H1 (cell line): ENCODE results near the gene FXN. TPM values are rescaled to one million over a fixed set of nuclear protein-coding genes. Genes with fewer than 3 reads are reported as not detected.

Experiments used
- BRCA1 ChIP-seq: IDR thresholded peaks from 2 replicates; pipeline ENCODE4 v1.6.1; 2012; ENCODE audit warnings: low read depth, low read length, improper control_type of control experiment
- CEBPB ChIP-seq: IDR thresholded peaks from 2 replicates; pipeline ENCODE4 v1.6.1; 2012; ENCODE audit warnings: low read depth, low read length
- CHD2 ChIP-seq: IDR thresholded peaks from 2 replicates; pipeline ENCODE4 v1.6.1; 2012; ENCODE audit warnings: low read length, improper control_type of control experiment
- CTBP2 ChIP-seq: IDR thresholded peaks from 2 replicates; pipeline ENCODE4 v1.7.0; 2011; ENCODE audit warnings: borderline replicate concordance, mild to moderate bottlenecking, moderate library complexity, mixed read lengths, low read length; ENCODE audit not compliant: insufficient read depth, insufficient read length
- EGR1 ChIP-seq: IDR thresholded peaks from 2 replicates; pipeline ENCODE4 v1.6.1; 2011; ENCODE audit warnings: low read depth, low read length, borderline replicate concordance
- EZH2 ChIP-seq: fragments of 200-600 bp; sonication (generic); IDR thresholded peaks from 2 replicates; pipeline ENCODE4 v1.7.1; 2012; ENCODE audit warnings: low read depth, mild to moderate bottlenecking, moderate library complexity, low read length, inconsistent platforms; ENCODE audit not compliant: severe bottlenecking
- HDAC6 ChIP-seq: IDR thresholded peaks from one replicate; pipeline ENCODE4 v1.7.1; 2012; ENCODE audit warnings: low read depth, mild to moderate bottlenecking, inconsistent platforms, low read length, moderate library complexity
- KDM1A ChIP-seq: fragments of 200-600, 300-600 bp; sonication (generic); IDR thresholded peaks from 2 replicates; pipeline ENCODE4 v1.7.1; 2016; ENCODE audit warnings: mild to moderate bottlenecking, low read length, borderline replicate concordance
- RBBP5 ChIP-seq: IDR thresholded peaks from 2 replicates; pipeline ENCODE4 v1.7.1; 2012; ENCODE audit warnings: low read depth, mild to moderate bottlenecking, inconsistent platforms, low read length, moderate library complexity, borderline replicate concordance
- RXRA ChIP-seq: IDR thresholded peaks from 2 replicates; pipeline ENCODE4 v1.6.1; 2011; ENCODE audit warnings: low read depth, mild to moderate bottlenecking, low read length, moderate library complexity; ENCODE audit not compliant: insufficient read depth
- SIX5 ChIP-seq: IDR thresholded peaks from 2 replicates; pipeline ENCODE4 v1.6.1; 2011; ENCODE audit warnings: mild to moderate bottlenecking, low read depth, low read length
- SP1 ChIP-seq: IDR thresholded peaks from 2 replicates; pipeline ENCODE4 v1.6.1; 2011; ENCODE audit warnings: low read depth, low read length
- SP4 ChIP-seq: IDR thresholded peaks from 2 replicates; pipeline ENCODE4 v1.6.1; 2012; ENCODE audit warnings: low read length, inconsistent platforms
- TEAD4 ChIP-seq: IDR thresholded peaks from 2 replicates; pipeline ENCODE4 v1.6.1; 2012; ENCODE audit warnings: low read depth, low read length, inconsistent platforms, mixed read lengths
- polyA plus RNA-seq, 7 experiments: library from polyadenylated mRNA; depleted of rRNA in 3 of 7; stranded (reverse) in 5 of 7; unstranded in 2 of 7; fragments of >200 nt in 5 of 7; fragments of 200-250 nt in 2 of 7; gene quantifications; 1 replicate in 5 of 7; 2 replicates in 1 of 7; 4 replicates in 1 of 7; pipeline versions ENCODE4 v1.2.1 to v1.2.3, GENCODE V29; 2011 to 2013; ENCODE audit warnings: missing spikeins in 2 of 7, mixed read lengths in 2 of 7
- total RNA-seq: library from RNA; stranded (reverse); fragmentation: NEBNext Ultra II Directional; extraction: Animal tissue kit (Norgen Biotek cat#: 25700); gene quantifications from 2 replicates; pipeline ENCODE4 v1.2.1, GENCODE V29; 2021
- TF ChIP-seq, protein P1 (sequence below): IDR thresholded peaks from 2 replicates; pipeline ENCODE4 v1.6.1; 2012; ENCODE audit warnings: low read length, inconsistent platforms

The FXN gene
- total and polyA plus RNA-seq, 2 of the 8 experiments (the other 6 are each of a cell fraction or from before 2014, with no cell fraction given): 34.2 to 37.5 TPM

- TF ChIP-seq, protein P1, sequence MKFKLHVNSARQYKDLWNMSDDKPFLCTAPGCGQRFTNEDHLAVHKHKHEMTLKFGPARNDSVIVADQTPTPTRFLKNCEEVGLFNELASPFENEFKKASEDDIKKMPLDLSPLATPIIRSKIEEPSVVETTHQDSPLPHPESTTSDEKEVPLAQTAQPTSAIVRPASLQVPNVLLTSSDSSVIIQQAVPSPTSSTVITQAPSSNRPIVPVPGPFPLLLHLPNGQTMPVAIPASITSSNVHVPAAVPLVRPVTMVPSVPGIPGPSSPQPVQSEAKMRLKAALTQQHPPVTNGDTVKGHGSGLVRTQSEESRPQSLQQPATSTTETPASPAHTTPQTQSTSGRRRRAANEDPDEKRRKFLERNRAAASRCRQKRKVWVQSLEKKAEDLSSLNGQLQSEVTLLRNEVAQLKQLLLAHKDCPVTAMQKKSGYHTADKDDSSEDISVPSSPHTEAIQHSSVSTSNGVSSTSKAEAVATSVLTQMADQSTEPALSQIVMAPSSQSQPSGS: no peak
- no peak for TF ChIP-seq BRCA1
- no peak for TF ChIP-seq SP1
- no peak for TF ChIP-seq EZH2
- TF ChIP-seq TEAD4: 0 out of 2 replicates have a peak, but pooled peaks have one; percentile 0
- TF ChIP-seq CEBPB: no peak
- no peak for TF ChIP-seq HDAC6
- no peak for TF ChIP-seq SIX5
- TF ChIP-seq RXRA: no peak
- TF ChIP-seq CTBP2: no peak
- no peak for TF ChIP-seq SP4
- TF ChIP-seq KDM1A: peak; percentile 100
- TF ChIP-seq RBBP5: peak; percentile 91; the same call in 1 of the 2 replicates
- no peak for TF ChIP-seq CHD2
- TF ChIP-seq EGR1: no peak
Measured at GRCh38 chr9:69035438-69036308, at the start of gene FXN (continued).
